Upper lobe of left lung (tissue), 4 donors: ENCODE measurements around the gene FAM72A.
"Not testable (repeated sequence)": the region's sequence is repeated elsewhere in the genome, so short reads cannot be mapped to it uniquely, and the experiment has no call there.

Experiments
- POLR2A ChIP-seq, 4 donors: fragments of 450-650 bp; IDR thresholded peaks; one replicate each; pipeline ENCODE4 v1.5.1; 2016 to 2017; ENCODE audit warnings: antibody characterized with exemption in 4 of 4, mild to moderate bottlenecking in 2 of 4
- TF ChIP-seq, protein P1 (sequence below), 6 experiments: fragments of 450-650 bp in 4 of 6; fragments of 200-600 bp in 2 of 6; sonication (generic) in 2 of 6; IDR thresholded peaks; one replicate each; pipeline ENCODE4 v1.5.1; 2016 to 2019; ENCODE audit warnings: antibody characterized with exemption in 6 of 6

DNA sequence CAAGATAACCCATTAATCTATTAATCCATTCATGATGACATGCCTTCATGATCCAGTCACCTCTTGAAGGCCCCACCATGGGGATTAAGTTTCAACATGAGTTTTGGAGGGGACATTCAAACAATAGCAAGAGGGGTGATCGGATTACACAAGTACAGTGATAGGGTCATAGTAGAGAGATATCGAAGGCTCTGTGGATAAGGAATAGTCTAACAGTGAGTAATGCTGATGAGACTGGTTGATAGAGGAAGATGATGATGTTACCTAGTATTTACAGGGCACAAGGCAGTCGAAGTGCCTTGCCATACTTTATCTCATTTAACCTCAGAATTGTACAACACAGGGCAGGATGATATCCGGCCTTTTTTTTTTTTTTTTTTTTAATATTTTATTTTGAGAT, 18.9 kb upstream of the FAM72A start:
- TF ChIP-seq, protein P1, sequence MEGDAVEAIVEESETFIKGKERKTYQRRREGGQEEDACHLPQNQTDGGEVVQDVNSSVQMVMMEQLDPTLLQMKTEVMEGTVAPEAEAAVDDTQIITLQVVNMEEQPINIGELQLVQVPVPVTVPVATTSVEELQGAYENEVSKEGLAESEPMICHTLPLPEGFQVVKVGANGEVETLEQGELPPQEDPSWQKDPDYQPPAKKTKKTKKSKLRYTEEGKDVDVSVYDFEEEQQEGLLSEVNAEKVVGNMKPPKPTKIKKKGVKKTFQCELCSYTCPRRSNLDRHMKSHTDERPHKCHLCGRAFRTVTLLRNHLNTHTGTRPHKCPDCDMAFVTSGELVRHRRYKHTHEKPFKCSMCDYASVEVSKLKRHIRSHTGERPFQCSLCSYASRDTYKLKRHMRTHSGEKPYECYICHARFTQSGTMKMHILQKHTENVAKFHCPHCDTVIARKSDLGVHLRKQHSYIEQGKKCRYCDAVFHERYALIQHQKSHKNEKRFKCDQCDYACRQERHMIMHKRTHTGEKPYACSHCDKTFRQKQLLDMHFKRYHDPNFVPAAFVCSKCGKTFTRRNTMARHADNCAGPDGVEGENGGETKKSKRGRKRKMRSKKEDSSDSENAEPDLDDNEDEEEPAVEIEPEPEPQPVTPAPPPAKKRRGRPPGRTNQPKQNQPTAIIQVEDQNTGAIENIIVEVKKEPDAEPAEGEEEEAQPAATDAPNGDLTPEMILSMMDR (IDR thresholded peaks at IDR 0.05), result not testable (repeated sequence)
- not testable (repeated sequence) for TF ChIP-seq POLR2A (IDR thresholded peaks at IDR 0.05)
